Upper lobe of right lung (tissue), 1 donor: ENCODE results near the gene CROCC. TPM values are rescaled to one million over a fixed set of nuclear protein-coding genes. Genes with fewer than 3 reads are reported as not detected.
"Not testable (repeated sequence)": the region's sequence is repeated elsewhere in the genome, so short reads cannot be mapped to it uniquely, and the experiment has no call there.

ENCODE experiments used
- ATAC-seq: fragments of 200-7000 bp; cut with Tn5 transposase; one replicate; pipeline ENCODE4 v1.9.1; 2020; ENCODE audit warnings: mild to moderate bottlenecking, moderate library complexity
- DNase-seq: peaks from one replicate; pipeline ENCODE4 v3.0.0-alpha.2; 2020
- H3K27ac ChIP-seq: fragments of 200-600 bp; one replicate; pipeline ENCODE4 v1.8.0; 2022
- H3K27me3 ChIP-seq: fragments of 200-600 bp; one replicate; pipeline ENCODE4 v1.8.0; 2022; ENCODE audit warnings: mild to moderate bottlenecking
- H3K36me3 ChIP-seq: fragments of 200-600 bp; one replicate; pipeline ENCODE4 v1.8.0; 2022
- H3K4me1 ChIP-seq: fragments of 200-600 bp; one replicate; pipeline ENCODE4 v1.8.0; 2022
- H3K4me3 ChIP-seq: fragments of 200-600 bp; one replicate; pipeline ENCODE4 v1.8.0; 2022; ENCODE audit warnings: mild to moderate bottlenecking
- H3K9me3 ChIP-seq: fragments of 200-600 bp; one replicate; pipeline ENCODE4 v1.8.0; 2022
- intact Hi-C: fragments of 100-400 bp; cut with DNase I; formaldehyde crosslinking; loops from one replicate; pipeline ENCODE4 v1.11.0; 2022
- total RNA-seq: library from RNA; stranded (reverse); fragmentation: NEBNext Ultra II Directional; extraction: Animal tissue kit (Norgen Biotek cat#: 25700); gene quantifications from one replicate; pipeline ENCODE4 v1.2.1, GENCODE V29; 2021
- TF ChIP-seq, protein P1 (sequence below): fragments of 200-600 bp; IDR thresholded peaks from one replicate; pipeline ENCODE4 v1.8.0; 2022; ENCODE audit warnings: antibody characterized with exemption
- donor health status: DM: no; HTN: yes; CAD: no; lungs with severe emphysema.

The CROCC gene
- total RNA-seq, 1 donor from 2014 or later, result 20.9 TPM

DNA sequence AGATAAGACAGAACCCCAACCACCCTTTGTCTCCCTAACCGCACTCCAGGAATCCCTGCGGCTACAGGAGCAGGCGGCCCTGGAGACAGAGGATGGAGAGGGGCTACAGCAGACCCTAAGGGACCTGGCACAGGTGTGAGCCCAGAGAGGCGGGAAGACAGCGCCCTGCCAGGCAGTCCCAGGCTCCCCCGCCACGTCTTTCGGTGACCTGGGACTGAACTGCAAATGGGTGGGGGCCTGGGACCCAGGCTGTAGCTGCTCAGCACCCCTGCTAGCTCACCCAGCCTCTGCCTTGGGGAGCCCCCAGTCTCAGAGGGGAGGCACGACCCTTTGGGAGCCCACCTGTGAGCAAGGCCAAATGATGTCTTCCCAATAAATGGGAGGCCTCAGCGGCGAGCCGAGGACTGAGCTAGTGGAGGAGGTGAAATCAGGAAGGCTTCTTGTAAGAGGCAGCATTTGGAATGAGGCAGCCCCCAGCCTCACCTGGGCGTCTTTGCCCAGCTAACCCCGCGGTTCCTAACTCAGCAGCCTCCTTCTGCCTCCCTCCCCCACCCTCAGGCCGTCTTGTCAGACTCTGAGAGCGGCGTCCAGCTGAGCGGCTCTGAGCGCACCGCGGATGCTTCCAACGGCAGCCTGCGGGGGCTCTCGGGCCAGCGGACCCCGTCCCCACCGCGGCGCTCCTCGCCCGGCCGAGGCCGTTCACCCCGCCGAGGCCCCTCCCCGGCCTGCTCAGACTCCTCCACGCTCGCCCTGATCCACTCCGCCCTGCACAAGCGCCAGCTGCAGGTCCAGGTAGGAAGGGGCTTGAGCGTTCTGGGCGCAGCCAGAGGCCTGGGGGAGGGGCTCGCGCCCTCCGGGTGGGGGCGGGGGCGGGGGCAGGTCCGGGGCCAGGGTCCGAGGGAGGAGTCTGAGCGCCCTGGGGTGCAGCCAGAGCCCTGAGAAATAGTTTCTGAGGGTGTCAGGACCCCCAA is 16.9 kb downstream of the CROCC start:
- ATAC-seq, result peak; percentile 5
- H3K4me3 ChIP-seq, result no peak overlapping the region
- intact Hi-C loops, result no loop called here

DNA sequence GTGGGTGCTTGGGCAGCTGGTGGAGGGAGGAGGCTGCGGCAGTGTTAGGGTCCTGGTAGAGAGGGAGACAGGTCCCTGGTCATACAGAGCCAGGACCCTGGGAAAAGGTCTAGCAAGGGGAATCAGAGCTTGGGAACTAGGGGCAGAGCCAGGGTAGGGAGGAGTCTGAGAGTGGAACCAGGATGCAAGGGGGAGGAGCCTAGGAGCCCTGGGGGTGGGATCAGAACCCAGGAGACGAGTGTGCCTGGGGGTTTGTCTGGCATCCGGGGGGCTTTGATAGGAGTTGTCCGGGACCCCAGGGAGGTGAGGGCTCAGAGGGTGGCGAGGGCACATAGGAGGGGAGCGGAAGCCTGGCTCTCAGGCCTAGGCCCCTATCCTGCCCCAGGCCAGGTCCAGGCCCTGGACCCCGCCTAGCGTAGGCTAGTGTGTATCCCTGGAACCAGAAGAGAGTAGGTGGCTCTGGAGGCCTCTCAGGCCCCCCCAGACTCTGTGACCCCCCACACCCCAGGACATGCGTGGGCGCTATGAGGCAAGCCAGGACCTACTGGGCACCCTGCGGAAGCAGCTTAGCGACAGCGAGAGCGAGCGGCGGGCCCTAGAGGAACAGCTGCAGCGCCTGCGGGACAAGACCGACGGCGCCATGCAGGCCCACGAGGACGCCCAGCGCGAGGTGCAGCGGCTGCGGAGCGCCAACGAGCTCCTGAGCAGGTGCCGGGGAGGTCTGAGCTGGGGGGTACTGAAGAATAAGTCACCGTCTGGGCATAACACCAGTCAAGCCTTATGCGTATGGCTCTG is 17.9 kb downstream of the CROCC start:
- H3K4me3 ChIP-seq, H3K27ac ChIP-seq, H3K4me1 ChIP-seq, DNase-seq, H3K36me3 ChIP-seq, intact Hi-C loops, H3K27me3 ChIP-seq, H3K9me3 ChIP-seq: not testable (repeated sequence)
- ATAC-seq, result peak; percentile 46

More for the DNA sequence above, 16.9 kb downstream of the CROCC start:
- no peaks in the 10 kb centered on the region for H3K4me1 ChIP-seq
- no peak for DNase-seq
- H3K36me3 ChIP-seq, result peaks cover 5% of the 10 kb centered on the region
- TF ChIP-seq, protein P1, sequence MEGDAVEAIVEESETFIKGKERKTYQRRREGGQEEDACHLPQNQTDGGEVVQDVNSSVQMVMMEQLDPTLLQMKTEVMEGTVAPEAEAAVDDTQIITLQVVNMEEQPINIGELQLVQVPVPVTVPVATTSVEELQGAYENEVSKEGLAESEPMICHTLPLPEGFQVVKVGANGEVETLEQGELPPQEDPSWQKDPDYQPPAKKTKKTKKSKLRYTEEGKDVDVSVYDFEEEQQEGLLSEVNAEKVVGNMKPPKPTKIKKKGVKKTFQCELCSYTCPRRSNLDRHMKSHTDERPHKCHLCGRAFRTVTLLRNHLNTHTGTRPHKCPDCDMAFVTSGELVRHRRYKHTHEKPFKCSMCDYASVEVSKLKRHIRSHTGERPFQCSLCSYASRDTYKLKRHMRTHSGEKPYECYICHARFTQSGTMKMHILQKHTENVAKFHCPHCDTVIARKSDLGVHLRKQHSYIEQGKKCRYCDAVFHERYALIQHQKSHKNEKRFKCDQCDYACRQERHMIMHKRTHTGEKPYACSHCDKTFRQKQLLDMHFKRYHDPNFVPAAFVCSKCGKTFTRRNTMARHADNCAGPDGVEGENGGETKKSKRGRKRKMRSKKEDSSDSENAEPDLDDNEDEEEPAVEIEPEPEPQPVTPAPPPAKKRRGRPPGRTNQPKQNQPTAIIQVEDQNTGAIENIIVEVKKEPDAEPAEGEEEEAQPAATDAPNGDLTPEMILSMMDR, result no peak
- no peaks in the 10 kb centered on the region for H3K27me3 ChIP-seq
- no peak overlapping the region for H3K27ac ChIP-seq
- no peaks in the 10 kb centered on the region for H3K9me3 ChIP-seq

DNA sequence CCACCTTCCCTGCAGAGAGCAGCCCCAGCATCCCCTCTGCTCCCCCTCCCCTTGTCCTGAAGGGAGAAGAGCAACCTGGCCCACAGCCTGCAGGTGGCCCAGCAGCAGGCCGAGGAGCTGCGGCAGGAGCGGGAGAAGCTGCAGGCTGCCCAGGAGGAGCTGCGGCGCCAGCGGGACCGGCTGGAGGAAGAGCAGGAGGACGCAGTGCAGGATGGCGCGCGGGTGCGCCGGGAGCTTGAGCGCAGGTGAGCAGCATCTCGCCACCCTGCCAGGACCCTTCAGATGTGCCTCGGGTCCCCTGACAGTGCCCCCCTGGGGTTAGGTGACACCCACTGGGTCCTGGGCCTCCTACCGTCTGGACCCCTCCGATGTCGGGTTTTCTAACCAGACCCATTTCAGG is 22.3 kb downstream of the CROCC start:
- H3K4me1 ChIP-seq, result no peaks in the 10 kb centered on the region
- no peaks in the 10 kb centered on the region for H3K27me3 ChIP-seq
- TF ChIP-seq, protein P1, result no peak
- no peaks in the 10 kb centered on the region for H3K9me3 ChIP-seq
- H3K27ac ChIP-seq, result no peak overlapping the region
- peaks cover 5% of the 10 kb centered on the region for H3K36me3 ChIP-seq
- H3K4me3 ChIP-seq, result no peak overlapping the region
- intact Hi-C loops, result no loop called here
- DNase-seq (no peak), ATAC-seq (no peak)

DNA sequence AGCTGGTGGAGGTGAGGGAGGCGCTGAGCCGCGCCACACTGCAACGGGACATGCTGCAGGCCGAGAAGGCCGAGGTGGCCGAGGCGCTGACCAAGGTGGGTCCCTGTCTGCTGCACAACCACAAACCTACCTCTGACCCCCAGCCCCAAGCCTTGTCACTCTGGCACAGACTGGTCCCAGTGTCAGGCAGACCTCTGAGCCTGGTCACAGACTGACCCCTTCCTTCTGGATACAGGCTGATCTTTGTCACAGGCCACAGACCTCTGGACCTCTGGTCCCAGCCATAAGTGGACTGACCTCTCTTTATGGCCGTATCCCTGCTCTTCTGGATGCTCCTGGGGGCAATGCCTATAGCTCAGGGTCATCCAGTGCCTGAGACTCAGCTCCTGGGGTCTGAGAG is 23.8 kb downstream of the CROCC start:
- ATAC-seq, result peak; percentile 18
- H3K4me3 ChIP-seq, H3K27me3 ChIP-seq, H3K36me3 ChIP-seq, H3K4me1 ChIP-seq, H3K9me3 ChIP-seq, DNase-seq, intact Hi-C loops, H3K27ac ChIP-seq: not testable (repeated sequence)

DNA sequence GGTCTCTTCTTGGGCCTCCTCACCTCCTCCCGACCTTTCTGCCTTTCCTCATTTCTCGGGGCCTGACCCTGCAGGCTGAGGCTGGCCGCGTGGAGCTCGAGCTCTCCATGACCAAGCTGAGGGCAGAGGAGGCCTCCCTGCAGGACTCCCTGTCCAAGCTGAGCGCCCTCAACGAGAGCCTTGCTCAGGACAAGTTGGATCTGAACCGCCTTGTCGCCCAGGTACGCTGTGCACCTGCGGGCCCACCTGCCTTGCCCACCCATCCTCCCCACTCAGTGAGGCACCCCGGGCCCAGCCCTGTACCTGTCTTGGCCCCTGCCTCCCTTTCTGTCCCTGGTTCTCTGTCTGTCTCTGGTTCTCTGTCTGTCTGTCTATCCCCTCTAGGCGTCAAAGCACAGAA is 24.5 kb downstream of the CROCC start:
- DNase-seq, H3K4me1 ChIP-seq, H3K4me3 ChIP-seq, H3K27ac ChIP-seq, intact Hi-C loops, ATAC-seq, H3K9me3 ChIP-seq, H3K27me3 ChIP-seq, H3K36me3 ChIP-seq: not testable (repeated sequence)

DNA sequence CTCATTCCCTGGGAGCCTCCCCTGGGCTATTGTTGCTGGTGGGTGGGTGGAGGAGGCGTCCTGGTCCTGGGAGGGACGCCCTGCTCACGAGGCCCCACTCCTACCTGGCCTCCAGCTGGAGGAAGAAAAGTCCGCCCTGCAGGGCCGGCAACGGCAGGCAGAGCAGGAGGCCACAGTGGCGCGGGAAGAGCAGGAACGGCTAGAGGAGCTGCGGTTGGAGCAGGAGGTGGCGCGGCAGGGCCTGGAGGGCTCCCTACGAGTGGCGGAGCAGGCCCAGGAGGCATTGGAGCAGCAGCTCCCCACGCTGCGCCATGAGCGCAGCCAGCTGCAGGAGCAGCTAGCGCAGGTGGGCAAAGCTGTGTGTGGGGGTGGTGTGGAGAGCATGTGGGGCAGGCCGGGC is 24.9 kb downstream of the CROCC start:
- ATAC-seq (no peak), DNase-seq (no peak)
- TF ChIP-seq, protein P1, result no peak
- Histone ChIP-seq H3K36me3 (peaks cover 5% of the 10 kb centered on the region), H3K27me3 (no peaks in the 10 kb centered on the region), H3K27ac (no peak overlapping the region), H3K4me1 (no peaks in the 10 kb centered on the region), H3K9me3 (no peaks in the 10 kb centered on the region), H3K4me3 (no peak overlapping the region)
- intact Hi-C loops, result no loop called here

DNA sequence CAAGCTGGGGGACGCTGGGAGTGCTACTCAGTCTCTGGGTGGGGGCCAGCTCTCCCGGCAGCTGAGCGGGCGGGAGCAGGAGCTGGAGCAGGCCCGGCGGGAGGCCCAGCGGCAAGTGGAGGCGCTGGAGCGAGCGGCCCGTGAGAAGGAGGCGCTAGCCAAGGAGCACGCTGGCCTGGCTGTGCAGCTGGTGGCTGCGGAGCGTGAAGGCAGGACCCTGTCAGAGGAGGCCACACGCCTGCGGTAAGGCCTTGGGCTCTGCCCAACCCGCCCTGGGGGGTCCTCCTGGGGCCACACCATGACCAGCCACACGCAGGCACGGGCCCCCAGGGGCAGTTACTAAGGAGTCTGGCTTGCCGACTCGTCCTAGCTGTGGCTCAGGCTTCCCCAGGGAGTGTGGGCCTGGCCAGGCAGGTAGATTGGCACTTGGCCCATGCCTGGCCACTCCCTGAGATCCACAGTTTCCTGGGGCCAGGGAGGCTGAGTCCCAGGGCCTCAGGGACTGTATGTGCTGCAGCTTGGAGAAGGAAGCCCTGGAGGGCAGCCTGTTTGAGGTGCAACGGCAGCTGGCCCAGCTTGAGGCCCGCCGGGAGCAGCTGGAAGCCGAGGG is 26.7 kb downstream of the CROCC start:
- peak; percentile 43 for ATAC-seq
- DNase-seq, H3K4me1 ChIP-seq, intact Hi-C loops, H3K27ac ChIP-seq, H3K4me3 ChIP-seq, H3K27me3 ChIP-seq, H3K36me3 ChIP-seq, H3K9me3 ChIP-seq: not testable (repeated sequence)

DNA sequence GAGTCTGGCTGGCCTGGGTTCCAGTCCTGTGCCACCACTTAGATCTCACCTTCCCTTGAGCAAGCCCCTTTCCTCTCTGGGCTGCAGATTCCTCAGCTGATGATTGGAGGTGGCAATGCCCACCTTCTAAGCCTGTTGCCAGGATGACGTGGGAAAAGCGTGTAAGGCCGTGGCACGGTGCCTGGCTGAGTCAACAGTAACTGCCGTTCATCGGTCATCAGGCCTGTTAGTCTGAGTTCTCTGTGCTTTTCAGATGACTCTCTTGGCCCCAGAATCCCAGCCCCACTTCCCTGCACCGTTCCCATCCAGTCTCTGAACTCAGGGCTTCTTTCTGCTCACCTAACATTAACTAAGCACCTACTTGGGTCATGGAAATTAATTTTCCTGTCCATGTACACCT is 27.3 kb downstream of the CROCC start:
- H3K4me3 ChIP-seq, H3K27me3 ChIP-seq, DNase-seq, intact Hi-C loops, ATAC-seq, H3K36me3 ChIP-seq, H3K4me1 ChIP-seq, H3K27ac ChIP-seq, H3K9me3 ChIP-seq: not testable (repeated sequence)

DNA sequence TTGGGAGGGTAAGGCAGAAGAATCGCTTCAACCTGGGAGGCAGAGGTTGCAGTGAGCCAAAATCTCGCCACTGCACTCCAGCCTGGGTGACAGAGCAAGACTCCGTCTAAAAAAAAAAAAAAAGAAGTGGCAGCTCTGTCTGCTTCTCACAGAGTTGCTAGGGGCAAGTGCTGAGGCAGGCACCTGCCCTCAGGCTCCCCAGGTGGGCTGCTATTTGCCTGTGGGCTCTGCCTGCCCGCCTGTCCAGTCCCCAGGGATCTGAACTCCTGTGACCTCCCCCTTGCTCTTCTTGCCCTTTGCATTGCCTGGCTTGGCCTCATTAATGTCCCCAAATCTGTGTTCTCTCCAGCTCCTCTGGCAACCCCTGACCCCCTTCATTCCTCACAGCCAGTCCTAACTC is 30.6 kb downstream of the CROCC start:
- H3K4me1 ChIP-seq, DNase-seq, H3K9me3 ChIP-seq, ATAC-seq, H3K27ac ChIP-seq, H3K36me3 ChIP-seq, H3K4me3 ChIP-seq, H3K27me3 ChIP-seq: not testable (repeated sequence)
- intact Hi-C loops, result loop anchor here (10.0 kb wide), 1 partner anchor 92 kb away; no protein-coding TSS in a partner anchor
